HG03175 (cell line): ENCODE data around the gene PITPNM1.
"Not testable (repeated sequence)": the region's sequence is repeated elsewhere in the genome, so short reads cannot be mapped to it uniquely, and the experiment has no call there.

Source experiments
- ATAC-seq: cut with Tn5 transposase; IDR thresholded peaks from one replicate; pipeline ENCODE4 v1.9.1; 2021; ENCODE audit warnings: mild to moderate bottlenecking, moderate library complexity; ENCODE audit not compliant: unreplicated experiment

PITPNM1 gene

DNA sequence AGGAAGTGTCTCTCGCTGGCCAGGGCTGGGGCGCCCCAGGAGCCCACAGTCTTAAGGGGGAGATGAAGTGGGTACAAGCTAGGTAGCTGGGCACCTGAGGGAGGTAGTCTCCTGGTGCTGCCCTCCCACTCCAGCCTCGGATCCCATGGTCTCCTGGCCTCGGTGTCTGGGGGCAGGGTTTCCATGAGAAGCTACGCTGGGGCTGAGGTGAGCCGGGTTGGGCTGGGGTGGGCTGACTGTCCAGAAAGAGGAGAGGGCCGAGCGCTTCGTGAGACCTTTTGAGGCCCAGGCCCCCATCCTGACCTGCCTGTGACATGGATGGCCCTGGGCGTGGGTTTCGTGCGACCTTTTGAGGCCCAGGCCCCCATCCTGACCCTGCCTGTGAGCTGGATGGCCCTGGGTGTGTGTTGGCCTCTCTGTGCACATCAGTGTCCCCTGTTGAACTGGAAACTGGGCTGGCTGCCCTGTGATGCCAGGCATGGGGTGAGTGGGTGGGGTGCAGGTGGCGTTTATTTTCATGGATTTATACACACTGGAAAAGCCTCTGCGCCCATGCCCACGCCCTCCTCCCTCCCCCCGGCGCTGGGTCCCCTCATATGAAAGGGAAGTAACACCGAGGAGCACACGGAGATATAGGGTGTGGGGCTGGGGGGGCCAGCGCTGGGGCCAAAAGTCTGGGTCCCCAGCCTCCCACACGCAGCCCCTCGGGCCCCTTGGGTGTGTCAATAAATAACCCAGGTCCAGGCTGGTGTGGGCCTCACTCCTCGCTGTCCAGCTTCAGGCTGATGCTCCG lies 13.7 kb downstream of the PITPNM1 start:
- no peak for ATAC-seq

GRCh38 chr11:67490727-67491065 lies 14.5 kb downstream of the PITPNM1 start:
- no peak for ATAC-seq

DNA sequence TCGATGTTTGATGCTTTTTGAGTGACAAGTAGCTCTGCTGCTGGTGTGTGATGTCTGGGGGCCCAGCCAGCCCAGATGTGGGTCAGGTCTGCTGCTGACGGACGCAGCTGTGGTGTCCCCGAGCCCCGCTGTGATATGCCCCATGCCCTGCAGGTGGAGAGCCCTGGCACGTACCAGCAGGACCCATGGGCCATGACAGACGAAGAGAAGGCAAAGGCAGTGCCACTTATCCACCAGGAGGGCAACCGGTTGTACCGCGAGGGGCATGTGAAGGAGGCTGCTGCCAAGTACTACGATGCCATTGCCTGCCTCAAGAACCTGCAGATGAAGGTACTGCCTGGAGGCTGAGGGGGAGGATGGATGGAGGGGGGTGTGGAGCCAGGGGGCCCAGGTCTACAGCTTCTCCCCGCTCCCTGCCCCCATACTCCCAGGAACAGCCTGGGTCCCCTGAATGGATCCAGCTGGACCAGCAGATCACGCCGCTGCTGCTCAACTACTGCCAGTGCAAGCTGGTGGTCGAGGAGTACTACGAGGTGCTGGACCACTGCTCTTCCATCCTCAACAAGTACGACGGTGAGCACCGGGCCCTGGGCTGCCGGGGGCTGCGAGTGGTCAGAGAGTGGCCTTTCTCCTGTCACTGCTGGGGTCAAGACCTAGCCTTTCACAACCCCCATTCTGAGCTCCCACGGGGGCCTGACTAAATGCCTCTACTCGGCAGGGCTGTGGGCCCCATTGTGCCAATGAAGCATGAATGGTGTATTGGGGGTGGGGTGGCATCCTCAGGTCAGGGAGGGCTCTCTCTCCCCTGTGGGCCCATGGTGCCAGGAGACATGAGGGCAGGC lies 15.1 kb downstream of the PITPNM1 start:
- ATAC-seq, result no peak

DNA sequence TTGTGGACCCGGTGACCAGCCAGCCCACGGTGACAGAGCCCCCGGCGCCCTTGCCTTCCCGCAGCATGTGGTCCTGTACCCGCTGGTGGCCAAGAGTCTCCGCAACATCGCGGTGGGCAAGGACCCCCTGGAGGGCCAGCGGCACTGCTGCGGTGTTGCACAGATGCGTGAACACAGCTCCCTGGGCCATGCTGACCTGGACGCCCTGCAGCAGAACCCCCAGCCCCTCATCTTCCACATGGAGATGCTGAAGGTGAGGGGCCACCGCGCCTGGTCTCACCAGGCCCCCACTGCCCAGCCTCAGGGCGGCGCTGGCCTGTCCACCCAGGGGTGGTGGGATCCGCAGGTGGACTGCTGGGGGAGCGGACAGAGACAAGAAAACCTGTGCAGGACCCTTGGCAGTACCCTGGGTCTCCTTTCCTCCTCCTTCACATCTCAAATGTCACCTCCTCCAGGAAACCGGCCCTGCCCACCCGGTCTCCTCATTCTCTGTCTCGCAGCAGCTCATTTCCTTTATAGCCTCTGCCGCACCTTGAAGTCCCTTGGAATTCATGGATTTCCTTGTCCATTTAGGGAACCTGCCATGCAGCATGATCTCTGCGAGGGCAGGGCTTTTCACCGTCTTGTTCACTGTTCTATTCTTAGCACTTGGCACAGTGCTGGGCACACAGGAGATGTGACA lies 15.8 kb downstream of the PITPNM1 start:
- no peak for ATAC-seq

- ATAC-seq, result peak; percentile 27
Measured at GRCh38 chr11:67486481-67487195, 18.5 kb downstream of the PITPNM1 start.

- not testable (repeated sequence) for ATAC-seq
Measured at GRCh38 chr11:67485873-67486361, 19.2 kb downstream of the PITPNM1 start.

- no peak for ATAC-seq
Measured at GRCh38 chr11:67484847-67485311, 20.3 kb downstream of the PITPNM1 start.

DNA sequence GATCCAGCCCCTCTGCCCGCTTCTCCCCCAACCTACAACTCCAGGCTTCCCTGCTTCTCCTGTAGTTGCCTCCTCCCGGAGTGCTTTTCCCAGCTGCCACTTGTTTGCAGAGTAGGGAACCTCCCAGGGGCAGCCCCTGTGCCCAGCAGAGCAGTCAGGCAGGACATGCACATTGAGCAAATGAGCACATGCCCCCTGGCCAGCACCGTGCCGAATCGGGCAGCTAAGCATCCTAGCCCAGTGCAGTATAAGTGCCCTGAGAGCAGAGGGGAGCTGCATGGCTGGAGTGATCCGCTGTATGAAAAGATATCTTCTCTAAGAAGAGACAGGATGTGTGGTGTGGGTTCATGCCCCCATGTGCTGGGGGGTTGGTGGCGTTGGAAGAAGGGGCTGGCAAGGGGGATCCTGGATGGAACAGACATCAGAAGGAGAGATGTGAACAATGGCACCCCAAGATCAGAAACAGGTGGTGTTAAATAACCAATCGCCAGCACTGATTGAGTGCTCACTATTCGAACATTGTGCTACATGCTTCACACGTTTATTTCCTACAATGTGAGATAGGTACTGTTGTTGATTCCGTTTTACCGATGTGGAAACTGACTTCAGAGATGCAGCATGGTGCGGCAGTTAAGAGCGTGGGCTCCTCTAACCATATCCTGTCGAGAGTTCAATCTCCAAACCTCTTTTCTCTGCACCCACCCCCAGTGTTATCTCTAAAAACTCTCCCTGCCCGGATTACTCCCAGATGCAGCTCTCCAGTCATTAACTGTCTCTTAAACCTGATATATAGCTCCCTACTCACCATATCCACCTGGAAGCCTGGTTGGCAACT lies 21.1 kb downstream of the PITPNM1 start:
- no peak for ATAC-seq

GRCh38 chr11:67482827-67483798 lies 22.1 kb downstream of the PITPNM1 start, which contains the start of gene AIP:
Gene AIP, plus strand, starts transcription at chr11:67483026. Its CDS starts 133 bp downstream, at chr11:67483159.
- ATAC-seq, result peak; percentile 68

DNA sequence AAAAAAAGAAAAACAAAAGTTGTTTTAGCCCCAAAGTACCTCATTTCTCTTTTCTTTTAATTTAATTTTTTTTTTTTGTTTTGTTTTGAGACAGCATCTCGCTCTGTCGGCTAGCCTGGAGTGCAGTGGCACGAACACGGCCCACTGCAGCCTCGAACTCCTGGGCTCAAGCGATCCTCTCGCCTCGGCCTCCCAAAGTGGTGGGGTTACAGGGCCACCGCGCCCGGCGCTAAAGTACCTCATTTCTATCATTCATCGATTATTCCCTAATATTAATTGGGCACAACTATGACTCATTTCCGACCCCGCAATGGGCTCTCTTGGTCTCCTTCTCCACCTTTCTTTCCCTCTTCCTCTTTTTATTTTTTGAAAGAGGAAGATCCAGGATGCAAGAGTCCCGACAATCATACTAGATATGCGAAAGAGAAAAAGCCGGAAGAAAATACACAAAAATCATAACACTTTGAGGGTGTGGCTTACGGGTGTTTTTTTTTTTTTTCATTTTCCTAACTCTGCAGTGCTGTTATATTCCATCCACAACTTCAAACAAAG lies 22.8 kb downstream of the PITPNM1 start:
- peak; percentile 1 for ATAC-seq

DNA sequence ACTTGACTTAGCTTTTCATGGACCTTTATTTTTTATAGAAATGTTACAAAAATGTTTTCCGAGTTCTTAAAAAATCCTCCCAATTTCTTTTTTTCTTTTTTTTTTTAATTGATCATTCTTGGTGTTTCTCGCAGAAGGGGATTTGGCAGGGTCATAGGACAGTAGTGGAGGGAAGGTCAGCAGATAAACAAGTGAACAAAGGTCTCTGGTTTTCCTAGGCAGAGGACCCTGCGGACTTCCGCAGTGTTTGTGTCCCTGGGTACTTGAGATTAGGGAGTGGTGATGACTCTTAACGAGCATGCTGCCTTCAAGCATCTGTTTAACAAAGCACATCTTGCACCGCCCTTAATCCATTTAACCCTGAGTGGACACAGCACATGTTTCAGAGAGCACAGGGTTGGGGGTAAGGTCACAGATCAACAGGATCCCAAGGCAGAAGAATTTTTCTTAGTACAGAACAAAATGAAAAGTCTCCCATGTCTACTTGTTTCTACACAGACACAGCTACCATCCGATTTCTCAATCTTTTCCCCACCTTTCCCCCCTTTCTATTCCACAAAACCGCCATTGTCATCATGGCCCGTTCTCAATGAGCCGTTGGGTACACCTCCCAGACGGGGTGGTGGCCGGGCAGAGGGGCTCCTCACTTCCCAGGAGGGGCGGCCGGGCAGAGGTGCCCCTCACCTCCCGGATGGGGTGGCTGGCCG lies 27.7 kb downstream of the PITPNM1 start:
- ATAC-seq, result not testable (repeated sequence)

- not testable (repeated sequence) for ATAC-seq
Measured at GRCh38 chr11:67476692-67477091, 28.5 kb downstream of the PITPNM1 start.

DNA sequence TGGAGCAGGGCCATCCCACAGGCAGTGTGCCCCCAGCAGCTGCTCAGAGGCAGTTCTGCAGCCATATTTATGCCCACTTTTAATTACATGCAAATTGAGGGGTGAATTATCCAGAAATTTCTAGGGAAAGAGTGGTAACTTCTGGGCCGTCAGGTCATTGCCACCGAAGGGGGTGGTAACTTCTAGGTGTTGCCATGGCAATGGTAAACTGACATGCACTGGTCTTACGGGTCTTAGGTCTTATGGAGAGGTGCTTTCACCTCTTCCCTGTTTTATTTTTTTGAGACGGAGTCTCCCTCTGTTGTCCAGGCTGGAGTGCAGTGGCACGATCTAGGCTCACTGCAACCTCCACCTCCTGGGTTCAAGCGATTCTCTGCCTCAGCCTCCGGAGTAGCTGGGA lies 32.3 kb downstream of the PITPNM1 start:
- ATAC-seq, result no peak

- ATAC-seq, result no peak
Measured at GRCh38 chr11:67470337-67471002, 34.7 kb downstream of the PITPNM1 start.

DNA sequence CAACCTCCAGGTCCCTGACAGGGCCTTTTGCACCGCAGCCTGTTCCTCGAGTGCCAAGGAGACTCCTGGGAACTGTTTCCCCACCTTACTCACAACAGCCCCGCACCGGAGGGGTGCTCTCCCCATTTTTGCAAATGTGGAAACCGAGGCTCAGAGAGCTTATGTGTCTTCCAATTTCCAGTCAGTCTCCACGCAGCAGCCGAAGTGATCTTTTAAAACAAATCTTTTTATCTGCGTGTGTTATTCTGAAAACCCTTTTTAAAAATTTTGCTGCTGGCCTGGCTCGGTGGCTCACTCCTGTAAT lies 35.7 kb downstream of the PITPNM1 start:
- no peak for ATAC-seq

- ATAC-seq, result peak; percentile 72
Measured at GRCh38 chr11:67468759-67469507, 36.2 kb downstream of the PITPNM1 start, which contains the start of gene TMEM134. Gene TMEM134, minus strand, starts transcription at chr11:67469251. Its CDS starts 59 bp downstream, at chr11:67469192.

GRCh38 chr11:67468456-67468758 lies 36.8 kb downstream of the PITPNM1 start:
- no peak for ATAC-seq
